Adrenal gland (tissue), 12 donors: Measurements from ENCODE around the gene TNS4. TPM values are rescaled to one million over a fixed set of nuclear protein-coding genes. Genes with fewer than 3 reads are reported as not detected.

Experiments
- DNase-seq, 7 donors: peaks; one replicate each; pipeline ENCODE4 v3.0.0-alpha.2; 2019 to 2020
- H3K27ac ChIP-seq, 5 donors: fragments of 200-600 bp; sonication (generic) in 4 of 5; 1 replicate in 3 of 5; 2 replicates in 2 of 5; pipeline versions ENCODE4 v1.5.1 to v1.8.0; 2016 to 2020; ENCODE audit warnings: mild to moderate bottlenecking in 1 of 5
- H3K27me3 ChIP-seq: fragments of 200-600 bp; 2 replicates; pipeline ENCODE4 v1.8.0; 2021
- H3K36me3 ChIP-seq, 2 donors: fragments of 200-600 bp; replicated peaks in 1 of 2; 1 replicate in 1 of 2; 2 replicates in 1 of 2; pipeline versions ENCODE4 v1.5.1 to v1.8.0; 2018 to 2022
- H3K4me1 ChIP-seq, 2 donors: fragments of 200-600 bp; replicated peaks in 1 of 2; 1 replicate in 1 of 2; 2 replicates in 1 of 2; pipeline versions ENCODE4 v1.5.1 to v1.8.0; 2018 to 2021
- H3K4me3 ChIP-seq, 4 donors: fragments of 200-600 bp; sonication (generic) in 3 of 4; one replicate each; pipeline ENCODE4 v1.5.1; 2016 to 2018
- H3K9me3 ChIP-seq, 3 donors: fragments of 200-600 bp; sonication (generic) in 1 of 3; replicated peaks in 1 of 3; 1 replicate in 2 of 3; 2 replicates in 1 of 3; pipeline versions ENCODE4 v1.5.1 to v1.8.0; 2016 to 2021
- POLR2A ChIP-seq, 2 donors: fragments of 450-650 bp; IDR thresholded peaks; one replicate each; pipeline ENCODE4 v1.6.1; 2017; ENCODE audit warnings: antibody characterized with exemption in 2 of 2, mild to moderate bottlenecking in 2 of 2, moderate library complexity in 1 of 2
- WGBS, 4 donors: extraction: QIAGEN DNeasy Blood & Tissue Kit in 2 of 4; methylation state at CpG; one replicate each; pipeline versions ENCODE4 v1.1.5 to v1.1.7; 2013 to 2017; 5-methylcytosine and 5-hydroxymethylcytosine counted together
- intact Hi-C, 2 donors: fragments of 100-400 bp; cut with DNase I; formaldehyde crosslinking; loops; one replicate each; pipeline versions ENCODE4 v1.14.1 to v1.15.0; 2022 to 2023
- polyA plus RNA-seq, 3 donors: library from polyadenylated mRNA; stranded (reverse); fragments of 200-250 nt in 2 of 3; fragments of 350-450 nt in 1 of 3; fragmentation: Illumina TruSeq in 1 of 3; extraction: RNeasy Lipid Tissue Mini Kit (QIAGEN cat#74804) in 1 of 3; gene quantifications; one replicate each; pipeline ENCODE4 v1.2.3, GENCODE V29; 2013 to 2014
- total RNA-seq, 9 donors: library from RNA; depleted of rRNA in 4 of 9; stranded (reverse); fragments of >200 nt in 4 of 9; fragments of 120-200 nt in 1 of 9; fragmentation: NEBNext Ultra II Directional in 1 of 9; extraction: Animal tissue kit (Norgen Biotek cat#: 25700) in 1 of 9; gene quantifications; one replicate each; pipeline versions ENCODE4 v1.1.0 to v1.2.4, GENCODE V29; 2013 to 2023
- TF ChIP-seq, protein P1 (sequence below), 6 experiments: fragments of 450-650 bp in 4 of 6; fragments of 200-600 bp in 2 of 6; sonication (generic) in 1 of 6; IDR thresholded peaks; 1 replicate in 5 of 6; 2 replicates in 1 of 6; pipeline versions ENCODE4 v1.5.1 to v1.8.0; 2016 to 2021; ENCODE audit warnings: antibody characterized with exemption in 6 of 6, mild to moderate bottlenecking in 2 of 6, moderate library complexity in 1 of 6
- donor health status: healthy with polysubstance abuse.
- donor health status: Bipolar disorder and iron deficiency.
- donor health status: DM: yes; HTN: yes; CAD: no.
- donor health status: DM: no; HTN: no; CAD: no.
- donor health status: DM: no; HTN: no; CAD: no.
- donor health status: DM: yes; HTN: yes; CAD: no.

TNS4 gene
- total and polyA plus RNA-seq, 12 donors, result 0.07 to 0.32 (median 0.11) TPM; not detected in 7

DNA sequence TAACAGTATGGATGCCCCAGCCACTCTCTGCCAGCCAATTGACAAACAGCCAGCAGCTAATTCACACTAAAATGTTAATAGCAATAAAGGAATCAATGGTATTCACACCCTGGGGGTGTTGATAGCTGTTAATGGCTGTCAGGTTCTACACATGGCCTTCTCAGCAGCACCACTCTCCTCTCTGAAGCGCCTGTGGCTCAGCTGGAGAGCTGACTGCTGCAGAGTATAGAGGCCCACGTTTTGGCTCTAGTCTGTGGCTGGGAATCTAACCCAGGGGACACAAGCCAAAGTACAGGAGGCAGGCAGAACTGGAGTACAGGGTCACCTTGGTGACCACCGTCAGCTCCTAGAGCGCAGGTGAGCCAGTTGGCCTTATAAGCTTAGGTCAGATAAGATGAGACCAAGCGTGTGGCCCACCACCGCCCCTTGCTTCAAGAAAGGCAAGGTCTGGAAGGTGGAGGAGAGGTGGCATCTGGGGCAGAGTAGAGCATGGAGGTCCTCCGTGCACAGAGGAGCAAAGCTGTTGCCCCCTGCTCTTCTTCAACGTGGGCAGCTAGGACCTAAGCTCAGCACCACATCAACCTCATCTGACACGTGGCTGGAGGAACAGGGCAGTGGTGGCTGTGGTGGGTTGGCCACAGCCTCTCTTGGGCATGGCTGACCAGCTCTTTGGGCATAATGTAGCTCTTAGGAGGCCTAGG, 38.4 kb upstream of the TNS4 start:
- Histone ChIP-seq H3K36me3 (no peaks in the 10 kb centered on the region), H3K27ac (peak overlapping the region in 3 of 5 donors; percentile 24 to 97 (median 88))
- intact Hi-C loops, result loop anchor here in 1 of 2 donors (10.0 kb wide), 1 partner anchor 175 kb away; the partner anchor contains the start of gene GJD3

GRCh38 chr17:40538936-40539705, 37.7 kb upstream of the TNS4 start:
- DNase-seq, result peak in 1 of 7 donors; percentile 5
- Histone ChIP-seq H3K36me3 (no peaks in the 10 kb centered on the region), H3K27me3 (no peaks in the 10 kb centered on the region), H3K4me3 (no peak overlapping the region), H3K4me1 (peaks cover 31 to 61% of the 10 kb centered on the region in 2 donors), H3K27ac (peak overlapping the region; percentile 56 to 97 (median 76)), H3K9me3 (no peaks in the 10 kb centered on the region)
- 83 to 88% (median 84%) methylated on average over 5 to 6 of the region's 6 CpGs for WGBS, 4 donors
- intact Hi-C loops, result loop anchor here in 1 of 2 donors (10.0 kb wide), 1 partner anchor 174 kb away; the partner anchor contains the start of gene GJD3
- TF ChIP-seq, protein P1, sequence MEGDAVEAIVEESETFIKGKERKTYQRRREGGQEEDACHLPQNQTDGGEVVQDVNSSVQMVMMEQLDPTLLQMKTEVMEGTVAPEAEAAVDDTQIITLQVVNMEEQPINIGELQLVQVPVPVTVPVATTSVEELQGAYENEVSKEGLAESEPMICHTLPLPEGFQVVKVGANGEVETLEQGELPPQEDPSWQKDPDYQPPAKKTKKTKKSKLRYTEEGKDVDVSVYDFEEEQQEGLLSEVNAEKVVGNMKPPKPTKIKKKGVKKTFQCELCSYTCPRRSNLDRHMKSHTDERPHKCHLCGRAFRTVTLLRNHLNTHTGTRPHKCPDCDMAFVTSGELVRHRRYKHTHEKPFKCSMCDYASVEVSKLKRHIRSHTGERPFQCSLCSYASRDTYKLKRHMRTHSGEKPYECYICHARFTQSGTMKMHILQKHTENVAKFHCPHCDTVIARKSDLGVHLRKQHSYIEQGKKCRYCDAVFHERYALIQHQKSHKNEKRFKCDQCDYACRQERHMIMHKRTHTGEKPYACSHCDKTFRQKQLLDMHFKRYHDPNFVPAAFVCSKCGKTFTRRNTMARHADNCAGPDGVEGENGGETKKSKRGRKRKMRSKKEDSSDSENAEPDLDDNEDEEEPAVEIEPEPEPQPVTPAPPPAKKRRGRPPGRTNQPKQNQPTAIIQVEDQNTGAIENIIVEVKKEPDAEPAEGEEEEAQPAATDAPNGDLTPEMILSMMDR (IDR thresholded peaks at IDR 0.05), result no peak
- TF ChIP-seq POLR2A (IDR thresholded peaks at IDR 0.05), result no peak

More for the DNA sequence above, 38.4 kb upstream of the TNS4 start:
- Histone ChIP-seq H3K27me3 (no peaks in the 10 kb centered on the region), H3K4me1 (peaks cover 31 to 61% of the 10 kb centered on the region in 2 donors), H3K4me3 (no peak overlapping the region), H3K9me3 (no peaks in the 10 kb centered on the region)
- WGBS, 4 donors, result 87 to 90% (median 89%) methylated on average over 4 to 9 of the region's 9 CpGs
- peak in 1 of 7 donors; percentile 8 for DNase-seq
- TF ChIP-seq POLR2A (IDR thresholded peaks at IDR 0.05), result no peak
- TF ChIP-seq, protein P1 (IDR thresholded peaks at IDR 0.05), result no peak

GRCh38 chr17:40538019-40538935, 36.9 kb upstream of the TNS4 start:
- peaks cover 31 to 56% of the 10 kb centered on the region in 2 donors for H3K4me1 ChIP-seq
- 45 to 76% (median 52%) methylated on average over 9 to 15 of the region's 15 CpGs for WGBS, 4 donors

More at GRCh38 chr17:40538019-40538935, 36.9 kb upstream of the TNS4 start:
- peak overlapping the region; percentile 56 to 97 (median 76) for H3K27ac ChIP-seq
- no peaks in the 10 kb centered on the region for H3K9me3 ChIP-seq
- DNase-seq, result peak; percentile 87 to 96 (median 95)
- no peaks in the 10 kb centered on the region for H3K27me3 ChIP-seq
- H3K4me3 ChIP-seq, result no peak overlapping the region
- H3K36me3 ChIP-seq, result no peaks in the 10 kb centered on the region
- intact Hi-C loops, result loop anchor here in 1 of 2 donors (10.0 kb wide), 1 partner anchor 173 kb away; the partner anchor contains the start of gene GJD3
- TF ChIP-seq POLR2A (IDR thresholded peaks at IDR 0.05), result peak in 1 of 2 donors; percentile 49
- TF ChIP-seq, protein P1 (IDR thresholded peaks at IDR 0.05), result no peak
